ENCODE results near the gene TEKT5. TPM values are rescaled to one million over a fixed set of nuclear protein-coding genes. Genes with fewer than 3 reads are reported as not detected.

The TEKT5 gene
- total and polyA plus RNA-seq, 9 of the 15 experiments (the other 6 are each of a cell fraction or from before 2014, with no cell fraction given) = 0.10 to 0.19 TPM; not detected in 7

DNA sequence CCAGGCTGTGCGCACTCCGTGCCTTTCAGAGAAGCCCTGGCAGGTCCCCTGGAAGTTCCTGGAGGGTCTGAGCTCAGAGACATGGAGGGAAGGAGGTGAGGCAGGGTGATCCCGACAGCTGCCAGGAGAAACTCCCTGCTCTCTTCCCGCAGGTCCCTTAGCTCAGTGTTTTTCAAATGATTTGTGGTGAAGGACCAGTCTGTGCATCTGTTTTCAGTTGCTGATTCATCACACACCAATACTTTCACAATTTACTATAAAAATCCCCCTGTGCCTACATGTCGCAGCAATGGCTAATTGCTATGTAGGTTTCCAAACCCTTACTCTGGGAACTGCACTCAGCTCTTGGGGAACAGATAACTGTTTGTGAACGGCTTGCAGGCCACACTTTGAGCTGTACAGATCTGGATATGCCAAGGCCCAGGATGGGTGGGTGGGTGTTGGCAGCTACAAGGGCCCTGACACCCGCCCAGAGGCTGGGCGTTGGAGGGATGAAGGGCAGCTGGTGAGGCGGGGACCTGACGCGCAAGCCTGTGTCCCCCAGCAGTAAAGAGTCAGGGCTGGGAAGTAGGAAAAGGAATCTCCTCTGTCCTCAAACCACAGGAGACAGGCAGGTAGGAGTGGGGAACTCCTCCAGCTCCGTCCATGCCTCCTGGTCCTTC is 93.8 kb downstream of the TEKT5 start:
- Histone ChIP-seq H3K36me3 (ENCODE audit: control insufficient read depth, insufficient read depth, low read length) (no peaks in the 10 kb centered on the region), H3K79me2 (ENCODE audit: control insufficient read depth, insufficient read depth, low read length) (no peaks in the 10 kb centered on the region), H2AFZ (ENCODE audit: low read depth, low read length) (no peak overlapping the region), H3K4me1 (replicated peaks in 1 of 2; ENCODE audit: control insufficient read depth in 2 of 2, insufficient read depth in 2 of 2, low read length in 2 of 2) (no peaks in the 10 kb centered on the region), H3K27me3 (ENCODE audit: control insufficient read depth in 2 of 2, insufficient read depth in 2 of 2, low read length in 2 of 2) (peaks cover 27 to 79% of the 10 kb centered on the region in 2 experiments), H4K20me1 (replicated peaks; ENCODE audit: control insufficient read depth, insufficient read depth, low read length) (0 out of 2 replicates have a peak, but pooled peaks cover 5% of the 10 kb centered on the region), H3K9ac (ENCODE audit: insufficient read depth in 1 of 2, low read depth in 2 of 2, low read length in 2 of 2) (no peak overlapping the region), H3K9me1 (ENCODE audit: control insufficient read depth, insufficient read depth, low read length) (no peaks in the 10 kb centered on the region), H3K4me2 (ENCODE audit: insufficient read depth, low read length) (no peak overlapping the region), H3K9me3 (replicated peaks; ENCODE audit: control insufficient read depth, insufficient read depth, low read depth, low read length) (no peaks in the 10 kb centered on the region), H3K4me3 (no peak overlapping the region), H3K27ac (ENCODE audit: extremely low read depth, low read depth, low read length) (no peak overlapping the region)
- ChIA-PET POLR2A (interaction anchor here (0.5 to 1.3 kb wide), 6 partner anchors 8 to 880 kb away, joined by 3 to 5 read pairs (median 3); no protein-coding TSS in a partner anchor), CTCF (ENCODE audit: low intra/inter-chr PET ratio) (no interaction called here)
- no TSS peak for BruUV-seq (replicated peaks)
- DNase-seq (ENCODE audit: extremely low read depth in 1 of 4, low spot score in 3 of 4) (no peak), FAIRE-seq (no peak), ATAC-seq (no peak)
- intact Hi-C loops (cut with micrococcal nuclease) (no loop called here), in situ Hi-C loops (cut with MboI) (no loop called here)
- TF ChIP-seq, protein P1, sequence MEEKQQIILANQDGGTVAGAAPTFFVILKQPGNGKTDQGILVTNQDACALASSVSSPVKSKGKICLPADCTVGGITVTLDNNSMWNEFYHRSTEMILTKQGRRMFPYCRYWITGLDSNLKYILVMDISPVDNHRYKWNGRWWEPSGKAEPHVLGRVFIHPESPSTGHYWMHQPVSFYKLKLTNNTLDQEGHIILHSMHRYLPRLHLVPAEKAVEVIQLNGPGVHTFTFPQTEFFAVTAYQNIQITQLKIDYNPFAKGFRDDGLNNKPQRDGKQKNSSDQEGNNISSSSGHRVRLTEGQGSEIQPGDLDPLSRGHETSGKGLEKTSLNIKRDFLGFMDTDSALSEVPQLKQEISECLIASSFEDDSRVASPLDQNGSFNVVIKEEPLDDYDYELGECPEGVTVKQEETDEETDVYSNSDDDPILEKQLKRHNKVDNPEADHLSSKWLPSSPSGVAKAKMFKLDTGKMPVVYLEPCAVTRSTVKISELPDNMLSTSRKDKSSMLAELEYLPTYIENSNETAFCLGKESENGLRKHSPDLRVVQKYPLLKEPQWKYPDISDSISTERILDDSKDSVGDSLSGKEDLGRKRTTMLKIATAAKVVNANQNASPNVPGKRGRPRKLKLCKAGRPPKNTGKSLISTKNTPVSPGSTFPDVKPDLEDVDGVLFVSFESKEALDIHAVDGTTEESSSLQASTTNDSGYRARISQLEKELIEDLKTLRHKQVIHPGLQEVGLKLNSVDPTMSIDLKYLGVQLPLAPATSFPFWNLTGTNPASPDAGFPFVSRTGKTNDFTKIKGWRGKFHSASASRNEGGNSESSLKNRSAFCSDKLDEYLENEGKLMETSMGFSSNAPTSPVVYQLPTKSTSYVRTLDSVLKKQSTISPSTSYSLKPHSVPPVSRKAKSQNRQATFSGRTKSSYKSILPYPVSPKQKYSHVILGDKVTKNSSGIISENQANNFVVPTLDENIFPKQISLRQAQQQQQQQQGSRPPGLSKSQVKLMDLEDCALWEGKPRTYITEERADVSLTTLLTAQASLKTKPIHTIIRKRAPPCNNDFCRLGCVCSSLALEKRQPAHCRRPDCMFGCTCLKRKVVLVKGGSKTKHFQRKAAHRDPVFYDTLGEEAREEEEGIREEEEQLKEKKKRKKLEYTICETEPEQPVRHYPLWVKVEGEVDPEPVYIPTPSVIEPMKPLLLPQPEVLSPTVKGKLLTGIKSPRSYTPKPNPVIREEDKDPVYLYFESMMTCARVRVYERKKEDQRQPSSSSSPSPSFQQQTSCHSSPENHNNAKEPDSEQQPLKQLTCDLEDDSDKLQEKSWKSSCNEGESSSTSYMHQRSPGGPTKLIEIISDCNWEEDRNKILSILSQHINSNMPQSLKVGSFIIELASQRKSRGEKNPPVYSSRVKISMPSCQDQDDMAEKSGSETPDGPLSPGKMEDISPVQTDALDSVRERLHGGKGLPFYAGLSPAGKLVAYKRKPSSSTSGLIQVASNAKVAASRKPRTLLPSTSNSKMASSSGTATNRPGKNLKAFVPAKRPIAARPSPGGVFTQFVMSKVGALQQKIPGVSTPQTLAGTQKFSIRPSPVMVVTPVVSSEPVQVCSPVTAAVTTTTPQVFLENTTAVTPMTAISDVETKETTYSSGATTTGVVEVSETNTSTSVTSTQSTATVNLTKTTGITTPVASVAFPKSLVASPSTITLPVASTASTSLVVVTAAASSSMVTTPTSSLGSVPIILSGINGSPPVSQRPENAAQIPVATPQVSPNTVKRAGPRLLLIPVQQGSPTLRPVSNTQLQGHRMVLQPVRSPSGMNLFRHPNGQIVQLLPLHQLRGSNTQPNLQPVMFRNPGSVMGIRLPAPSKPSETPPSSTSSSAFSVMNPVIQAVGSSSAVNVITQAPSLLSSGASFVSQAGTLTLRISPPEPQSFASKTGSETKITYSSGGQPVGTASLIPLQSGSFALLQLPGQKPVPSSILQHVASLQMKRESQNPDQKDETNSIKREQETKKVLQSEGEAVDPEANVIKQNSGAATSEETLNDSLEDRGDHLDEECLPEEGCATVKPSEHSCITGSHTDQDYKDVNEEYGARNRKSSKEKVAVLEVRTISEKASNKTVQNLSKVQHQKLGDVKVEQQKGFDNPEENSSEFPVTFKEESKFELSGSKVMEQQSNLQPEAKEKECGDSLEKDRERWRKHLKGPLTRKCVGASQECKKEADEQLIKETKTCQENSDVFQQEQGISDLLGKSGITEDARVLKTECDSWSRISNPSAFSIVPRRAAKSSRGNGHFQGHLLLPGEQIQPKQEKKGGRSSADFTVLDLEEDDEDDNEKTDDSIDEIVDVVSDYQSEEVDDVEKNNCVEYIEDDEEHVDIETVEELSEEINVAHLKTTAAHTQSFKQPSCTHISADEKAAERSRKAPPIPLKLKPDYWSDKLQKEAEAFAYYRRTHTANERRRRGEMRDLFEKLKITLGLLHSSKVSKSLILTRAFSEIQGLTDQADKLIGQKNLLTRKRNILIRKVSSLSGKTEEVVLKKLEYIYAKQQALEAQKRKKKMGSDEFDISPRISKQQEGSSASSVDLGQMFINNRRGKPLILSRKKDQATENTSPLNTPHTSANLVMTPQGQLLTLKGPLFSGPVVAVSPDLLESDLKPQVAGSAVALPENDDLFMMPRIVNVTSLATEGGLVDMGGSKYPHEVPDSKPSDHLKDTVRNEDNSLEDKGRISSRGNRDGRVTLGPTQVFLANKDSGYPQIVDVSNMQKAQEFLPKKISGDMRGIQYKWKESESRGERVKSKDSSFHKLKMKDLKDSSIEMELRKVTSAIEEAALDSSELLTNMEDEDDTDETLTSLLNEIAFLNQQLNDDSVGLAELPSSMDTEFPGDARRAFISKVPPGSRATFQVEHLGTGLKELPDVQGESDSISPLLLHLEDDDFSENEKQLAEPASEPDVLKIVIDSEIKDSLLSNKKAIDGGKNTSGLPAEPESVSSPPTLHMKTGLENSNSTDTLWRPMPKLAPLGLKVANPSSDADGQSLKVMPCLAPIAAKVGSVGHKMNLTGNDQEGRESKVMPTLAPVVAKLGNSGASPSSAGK (IDR thresholded peaks at IDR 0.05) = no peak
- TF ChIP-seq PTBP1 (IDR thresholded peaks at IDR 0.05; ENCODE audit: low read depth, low read length) (no peak), ZFP36 (IDR thresholded peaks at IDR 0.05; ENCODE audit: low read depth, low read length, partially characterized antibody) (no peak), ZKSCAN8 (CRISPR knock-in tag; IDR thresholded peaks at IDR 0.05) (no peak), ZNF766 (CRISPR knock-in tag; conservative IDR thresholded peaks at IDR 0.05) (no peak), ZNF408 (CRISPR knock-in tag; IDR thresholded peaks at IDR 0.05; ENCODE audit: low read depth) (no peak)
- TF ChIP-seq, protein P2, sequence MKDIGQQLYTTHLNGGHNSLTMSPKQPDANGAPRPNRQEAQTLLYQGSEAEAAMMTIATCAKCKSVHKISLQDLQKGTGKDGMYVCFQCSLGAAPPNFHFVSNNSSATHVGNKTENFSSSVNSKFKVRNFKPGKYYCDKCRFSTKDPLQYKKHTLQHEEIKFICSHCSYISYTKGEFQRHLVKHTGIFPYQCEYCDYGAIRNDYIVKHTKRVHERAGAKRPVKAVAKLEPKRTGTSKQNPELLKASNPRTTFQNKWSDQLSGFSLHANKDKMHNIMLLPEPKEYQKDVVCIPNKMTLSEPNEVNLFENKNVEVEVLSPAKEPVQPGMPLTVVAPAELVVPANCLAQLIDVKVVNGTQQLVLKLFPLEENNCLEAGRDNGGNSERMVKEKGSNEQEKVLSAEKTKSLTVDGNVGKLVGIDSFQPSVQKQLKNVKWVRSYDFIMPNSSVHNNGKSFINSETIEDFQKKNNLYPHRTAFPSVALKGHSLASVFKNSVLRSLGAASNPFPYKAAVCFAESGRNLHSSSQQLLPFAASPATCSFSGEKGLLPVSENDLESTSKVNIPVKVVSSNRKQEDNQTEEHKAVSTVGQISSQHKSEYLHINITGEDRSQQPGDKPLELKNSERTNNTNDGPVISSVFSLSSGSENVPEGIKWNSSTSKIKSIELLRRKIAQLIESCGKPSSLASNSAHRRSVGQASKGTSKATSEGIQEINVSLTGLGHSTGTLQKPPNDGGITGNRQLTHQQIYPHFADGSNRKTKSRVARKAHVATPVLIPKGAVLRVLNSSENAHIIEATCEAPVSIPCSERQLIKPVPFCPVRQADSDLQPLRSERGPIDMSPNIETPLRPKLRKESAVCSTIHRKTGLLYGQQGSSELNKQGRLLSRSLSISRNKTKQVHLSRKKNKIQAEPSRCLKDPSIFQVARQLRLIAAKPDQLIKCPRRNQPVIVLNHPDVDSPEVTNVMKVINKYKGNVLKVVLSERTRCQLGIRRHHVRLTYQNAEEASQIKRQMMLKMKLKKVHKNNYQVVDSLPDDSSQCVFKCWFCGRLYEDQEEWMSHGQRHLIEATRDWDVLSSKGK (CRISPR knock-in tag; IDR thresholded peaks at IDR 0.05) = no peak
- WGBS (ENCODE audit: insufficient coverage, low coverage, missing lambda C conversion rate) = 6% methylated on average over 12 of the region's 12 CpGs
